GM20431 (cell line): ENCODE results near the gene HAPLN2.

ENCODE experiments used
- in situ Hi-C: fragments of 300-500 bp; cut with MseI, MboI; formaldehyde crosslinking; loops from one replicate; pipeline ENCODE4 v1.15.0; 2020; ENCODE audit warnings: low sequenced_read_pairs; ENCODE audit not compliant: unreplicated experiment

HAPLN2 gene

DNA sequence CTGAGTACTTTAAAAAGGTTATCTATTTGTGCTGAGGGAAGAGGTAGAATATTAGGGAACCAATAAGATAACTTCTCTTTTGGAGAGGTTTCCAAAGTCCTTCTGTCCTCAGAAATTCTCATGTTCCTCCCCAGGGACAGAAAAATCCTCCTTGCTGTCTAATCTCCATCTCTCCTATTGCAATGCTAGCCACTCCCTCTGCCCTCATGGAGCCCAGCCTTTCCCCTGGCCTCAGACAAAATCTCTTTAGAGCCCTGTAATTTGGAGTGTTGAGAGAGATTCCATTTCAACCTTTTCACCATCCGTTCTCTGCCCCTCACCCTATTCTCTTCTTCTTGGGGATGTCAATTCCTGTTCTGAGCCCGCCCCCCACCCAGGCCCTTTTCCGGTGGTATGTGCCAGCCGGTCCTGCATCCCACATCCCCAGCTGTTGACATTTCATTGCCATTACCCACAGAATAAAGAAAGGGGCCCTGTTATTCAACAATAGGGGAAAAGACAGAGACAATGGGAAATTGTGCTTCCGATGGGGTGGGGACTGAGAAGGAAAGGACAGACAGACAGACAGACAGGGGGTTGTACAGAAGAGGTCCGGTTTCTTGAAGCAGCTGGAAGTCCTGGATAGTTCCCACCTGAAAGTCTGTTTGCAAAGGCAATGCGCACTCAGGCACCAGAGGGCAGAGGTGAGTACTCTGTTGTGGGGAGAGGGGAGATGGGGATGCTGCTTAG, at the start of gene HAPLN2:
HAPLN2 (plus strand) TSS at position 563 of the 729 bp plus-strand sequence. CDS start 4,076 bp downstream, outside the sequence.
- in situ Hi-C loops = no loop called here

DNA sequence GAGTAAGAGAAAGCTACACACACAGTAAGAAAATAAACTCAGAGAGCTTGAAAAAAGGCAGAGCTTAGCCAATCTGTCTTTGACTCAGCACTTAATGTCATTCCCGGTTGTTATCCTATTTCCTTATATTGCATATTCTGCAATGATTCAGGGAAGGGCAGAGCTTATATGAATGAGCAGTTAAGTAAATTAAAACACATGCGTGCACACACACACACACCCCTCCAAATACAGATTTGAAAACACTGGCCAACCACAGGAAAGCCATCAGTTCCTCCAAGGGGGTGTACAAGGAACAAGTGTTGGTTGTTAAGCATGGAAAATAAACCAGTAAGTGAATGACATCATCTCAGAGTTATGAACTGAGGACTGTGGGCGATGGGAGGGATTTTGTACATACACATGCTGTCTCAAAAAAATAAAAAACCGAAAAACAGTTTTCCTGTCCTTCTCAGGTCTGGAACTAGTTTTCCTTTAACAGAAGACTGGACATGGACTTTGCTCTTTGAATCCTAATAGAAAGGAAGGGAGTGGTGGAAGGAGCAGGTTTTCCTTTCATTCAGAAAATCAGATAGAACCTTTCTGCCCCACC, 47.9 kb upstream of the HAPLN2 start:
- in situ Hi-C loops = no loop called here

DNA sequence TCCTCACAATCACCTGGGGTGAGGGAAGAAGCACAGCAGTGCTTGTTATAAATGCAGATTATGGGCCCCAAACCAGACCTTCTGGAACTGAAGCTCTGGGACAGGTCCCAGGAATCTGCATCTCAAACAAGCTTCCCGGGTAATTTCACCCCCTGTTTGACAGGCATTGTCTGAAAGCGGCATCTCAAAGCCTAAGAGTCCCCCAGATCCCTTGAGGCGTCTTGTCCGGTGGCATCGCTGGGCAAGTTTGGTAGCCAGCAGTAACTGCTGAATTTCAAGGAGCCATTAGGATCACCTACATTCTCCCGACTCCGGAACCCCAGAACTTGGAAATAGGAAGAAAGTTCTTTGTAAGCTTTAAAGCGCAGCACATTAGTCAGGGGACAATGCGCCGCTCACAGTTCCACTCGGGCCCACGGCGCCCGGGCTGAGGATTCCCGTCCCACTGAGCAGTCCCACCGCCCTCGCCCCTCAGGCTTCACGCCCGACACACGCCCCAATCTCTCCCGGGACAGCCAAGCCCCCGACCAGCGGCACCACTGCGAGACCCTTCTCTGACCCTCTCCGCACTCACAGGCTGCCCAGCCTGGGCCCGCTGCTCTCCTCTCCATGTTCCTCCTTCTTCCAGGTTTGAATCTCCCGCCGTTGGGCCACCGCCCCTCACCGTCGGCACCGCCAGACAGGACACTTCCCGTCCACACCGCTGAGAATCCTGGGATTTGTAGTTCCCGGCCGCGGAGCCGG, 47.1 kb upstream of the HAPLN2 start, which contains the start of gene IQGAP3:
IQGAP3 (minus strand) TSS at position 647 of the 744 bp plus-strand sequence; CDS start at position 611, 36 bp downstream.
- in situ Hi-C loops = no loop called here

- in situ Hi-C loops = no loop called here
Measured at GRCh38 chr1:156572663-156573018, 46.6 kb upstream of the HAPLN2 start.

DNA sequence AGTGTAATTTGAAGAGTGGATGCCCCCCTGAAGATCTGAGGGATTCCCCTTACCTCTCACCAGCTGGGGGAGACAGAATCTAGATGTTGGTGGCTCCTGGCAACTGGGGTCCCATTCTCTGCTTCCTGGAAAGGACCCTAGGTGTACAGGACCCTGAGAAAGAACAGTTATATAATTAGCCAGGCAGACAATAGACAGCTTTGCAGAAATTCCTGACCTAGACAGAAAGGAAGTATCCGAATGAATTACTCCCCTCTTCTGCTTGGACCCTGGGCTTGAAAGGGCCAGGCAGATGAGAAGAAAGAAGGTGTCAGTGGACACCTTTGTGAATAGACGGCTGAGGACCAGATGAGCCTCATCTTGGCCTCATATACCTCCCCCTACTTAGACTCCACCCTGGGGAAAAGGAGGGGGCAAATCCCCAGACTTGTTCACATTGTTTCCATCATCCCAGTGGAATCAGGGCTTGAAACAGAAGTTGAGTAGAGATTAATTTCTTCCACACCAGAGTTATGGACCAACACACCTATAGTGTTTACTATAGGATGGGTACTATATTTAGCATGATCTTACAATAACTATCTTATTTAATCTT, 45.1 kb upstream of the HAPLN2 start:
- in situ Hi-C loops = no loop called here

GRCh38 chr1:156577550-156577949, 41.7 kb upstream of the HAPLN2 start:
- in situ Hi-C loops = no loop called here

DNA sequence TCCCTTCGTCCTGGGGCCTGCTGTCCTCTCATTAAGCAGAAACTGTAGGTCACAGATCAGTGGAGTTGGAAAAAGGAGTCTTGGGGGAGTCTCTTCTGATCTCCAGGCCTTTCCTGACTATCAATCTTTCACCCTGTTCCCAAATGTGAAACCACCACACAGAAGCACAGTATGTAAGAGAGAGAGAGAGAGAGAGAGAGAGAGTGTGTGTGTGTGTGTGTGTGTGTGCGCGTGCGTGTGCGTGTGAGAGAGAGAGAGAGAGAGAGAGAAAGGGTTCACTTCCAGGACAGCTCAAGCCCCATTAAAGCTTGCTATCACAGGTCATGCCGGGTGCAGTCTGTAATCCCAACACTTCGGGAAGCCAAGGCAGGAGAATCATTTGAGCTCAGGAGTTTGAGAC, 41.2 kb upstream of the HAPLN2 start:
- in situ Hi-C loops = no loop called here

DNA sequence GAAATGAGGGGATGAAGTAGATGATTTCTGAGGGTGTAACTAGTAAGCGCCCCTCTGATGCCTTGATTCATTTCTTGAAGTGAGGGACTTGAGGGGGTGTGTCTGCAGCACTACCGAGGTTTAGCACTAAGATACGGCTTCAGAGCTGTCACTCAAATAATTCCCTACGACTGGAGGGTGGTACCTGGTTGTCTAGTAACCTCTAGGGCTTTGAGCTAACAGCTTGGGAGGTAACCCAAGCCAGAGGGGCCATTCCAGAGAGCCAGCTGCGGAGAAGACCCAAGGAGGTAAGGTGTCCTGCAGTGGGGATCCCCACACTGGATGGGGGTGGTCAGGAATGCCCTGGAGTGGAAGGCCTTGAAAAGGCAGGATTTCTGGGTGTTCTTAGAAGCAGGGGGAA, 39.7 kb upstream of the HAPLN2 start, which contains the start of gene TTC24:
TTC24 (plus strand) TSS at position 252 of the 400 bp plus-strand sequence. CDS start 1,642 bp downstream, outside the sequence.
- in situ Hi-C loops = no loop called here

DNA sequence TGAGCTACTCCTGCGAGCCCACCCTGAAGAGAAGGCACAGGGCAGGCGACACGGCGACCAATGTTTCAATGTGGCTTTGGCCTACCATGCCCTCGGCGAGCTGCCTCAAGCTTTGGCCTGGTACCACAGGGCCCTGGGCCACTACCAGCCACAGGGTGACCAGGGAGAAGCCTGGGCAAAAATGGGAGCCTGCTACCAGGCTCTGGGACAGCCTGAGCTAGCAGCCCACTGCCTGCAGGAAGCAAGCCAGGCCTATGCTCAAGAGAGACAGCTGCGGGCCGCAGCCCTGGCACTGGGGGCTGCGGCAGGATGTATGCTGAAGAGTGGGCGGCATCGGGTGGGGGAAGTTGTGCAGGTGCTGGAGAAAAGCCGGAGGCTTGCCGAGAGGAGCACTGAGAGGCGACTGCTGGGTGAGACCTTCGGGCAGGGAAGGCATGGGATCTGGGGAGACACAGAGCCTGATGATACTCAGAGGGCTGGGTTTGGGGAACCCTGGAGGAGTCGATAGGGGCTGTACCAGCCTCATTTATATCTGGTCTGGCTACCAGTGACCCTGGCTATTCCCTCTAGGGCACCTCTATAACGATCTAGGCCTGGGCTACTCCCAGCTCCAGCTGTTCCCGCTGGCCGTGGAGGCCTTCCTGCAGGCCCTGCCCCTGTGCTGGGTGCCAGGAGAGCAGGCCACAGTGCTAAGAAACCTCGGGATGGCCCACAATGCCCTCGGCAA, 37.4 kb upstream of the HAPLN2 start:
- in situ Hi-C loops = loop anchor here (10.0 kb wide), 1 partner anchor 127 kb away; no protein-coding TSS in a partner anchor

- in situ Hi-C loops = loop anchor here (10.0 kb wide), 1 partner anchor 128 kb away; no protein-coding TSS in a partner anchor
Measured at GRCh38 chr1:156582388-156583017, 36.7 kb upstream of the HAPLN2 start.

- in situ Hi-C loops = loop anchor here (10.0 kb wide), 1 partner anchor 129 kb away; no protein-coding TSS in a partner anchor
Measured at GRCh38 chr1:156583821-156584622, 35.2 kb upstream of the HAPLN2 start.

GRCh38 chr1:156584813-156585212, 34.4 kb upstream of the HAPLN2 start:
- in situ Hi-C loops = loop anchor here (10.0 kb wide), 1 partner anchor 130 kb away; no protein-coding TSS in a partner anchor

DNA sequence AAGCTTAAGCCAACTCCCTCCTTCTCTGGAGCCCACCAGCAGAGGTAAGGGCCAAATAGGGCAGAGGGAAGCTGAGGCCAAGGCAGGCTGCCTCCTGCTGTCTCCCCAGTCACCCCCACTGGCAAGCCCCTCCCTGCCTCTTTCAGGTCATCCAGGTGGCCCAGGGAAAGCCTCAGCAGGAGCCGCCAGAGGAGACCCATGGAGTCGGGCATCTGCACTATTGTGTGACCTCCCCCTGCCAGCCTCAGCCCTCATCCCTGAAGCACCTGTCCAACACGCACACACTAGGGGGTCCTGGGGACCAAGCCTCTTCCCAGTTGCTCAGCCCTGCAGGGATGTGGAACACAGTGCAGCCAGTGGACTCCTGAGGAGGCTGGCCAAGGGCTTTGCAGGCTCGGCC, 32.9 kb upstream of the HAPLN2 start:
- in situ Hi-C loops = loop anchor here (10.0 kb wide), 1 partner anchor 132 kb away; no protein-coding TSS in a partner anchor

GRCh38 chr1:156586892-156587477, 32.2 kb upstream of the HAPLN2 start:
- in situ Hi-C loops = loop anchor here (10.0 kb wide), 1 partner anchor 132 kb away; no protein-coding TSS in a partner anchor

- in situ Hi-C loops = loop anchor here (10.0 kb wide), 1 partner anchor 133 kb away; no protein-coding TSS in a partner anchor
Measured at GRCh38 chr1:156587927-156588326, 31.3 kb upstream of the HAPLN2 start.

GRCh38 chr1:156589546-156589945, 29.7 kb upstream of the HAPLN2 start:
- in situ Hi-C loops = loop anchor here (10.0 kb wide), 1 partner anchor 135 kb away; no protein-coding TSS in a partner anchor

DNA sequence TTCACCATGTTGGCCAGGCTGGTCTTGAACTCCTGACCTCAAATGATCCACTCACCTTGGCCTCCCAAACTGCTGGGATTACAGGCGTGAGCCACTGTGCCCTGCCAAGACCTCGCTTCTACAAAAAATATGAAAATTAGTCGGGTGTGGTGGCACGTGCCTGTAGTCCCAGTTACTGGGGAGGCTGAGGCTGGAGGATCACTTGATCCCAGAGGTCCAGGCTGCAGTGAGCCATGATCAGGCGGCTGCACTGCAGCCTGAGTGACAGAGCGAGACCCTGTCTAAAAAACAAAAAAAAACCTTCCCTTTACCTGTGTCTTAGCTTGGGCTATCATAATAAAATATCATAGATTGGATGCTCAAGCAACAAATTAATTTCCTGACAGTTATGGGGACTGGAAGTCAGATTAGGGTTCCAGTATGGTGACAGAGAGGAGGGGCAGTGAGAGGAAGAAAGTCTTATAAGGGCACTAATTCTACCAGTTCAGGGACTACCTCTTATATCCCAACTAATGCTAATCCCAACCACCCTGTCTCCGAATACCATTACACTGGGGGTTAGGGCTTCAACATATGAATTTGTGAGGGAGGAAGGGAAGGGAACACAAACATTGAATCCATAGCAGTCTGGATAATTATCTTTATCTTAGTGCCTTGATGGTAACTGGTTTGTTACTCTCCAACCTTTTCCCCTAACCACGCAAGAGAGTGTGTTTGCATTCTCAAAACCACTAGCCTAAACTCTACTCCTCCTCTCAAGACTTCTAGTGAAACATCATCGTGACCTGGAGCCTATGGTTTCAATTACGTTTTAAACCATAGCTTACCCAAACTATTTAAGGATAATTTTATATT, 28.7 kb upstream of the HAPLN2 start:
- in situ Hi-C loops = no loop called here
